GM21737 (cell line): ENCODE results near the gene GSS.

Experiments
- ATAC-seq: cut with Tn5 transposase; IDR thresholded peaks from one replicate; pipeline ENCODE4 v1.9.1; 2021; ENCODE audit warnings: mild to moderate bottlenecking, moderate library complexity; ENCODE audit not compliant: unreplicated experiment

Gene GSS

GRCh38 chr20:34949120-34949519 lies 6.5 kb downstream of the GSS start:
- no peak for ATAC-seq

- ATAC-seq = no peak
These were observed 7.6 kb downstream of the GSS start for GRCh38 chr20:34948030-34948429.

- no peak for ATAC-seq
These were observed 8.3 kb downstream of the GSS start for GRCh38 chr20:34947336-34947735.

GRCh38 chr20:34946661-34947060 lies 8.9 kb downstream of the GSS start:
- ATAC-seq = no peak

- no peak for ATAC-seq
These were observed 10.1 kb downstream of the GSS start for GRCh38 chr20:34945315-34946077.

- no peak for ATAC-seq
These were observed 11.6 kb downstream of the GSS start for GRCh38 chr20:34943808-34944567.

DNA sequence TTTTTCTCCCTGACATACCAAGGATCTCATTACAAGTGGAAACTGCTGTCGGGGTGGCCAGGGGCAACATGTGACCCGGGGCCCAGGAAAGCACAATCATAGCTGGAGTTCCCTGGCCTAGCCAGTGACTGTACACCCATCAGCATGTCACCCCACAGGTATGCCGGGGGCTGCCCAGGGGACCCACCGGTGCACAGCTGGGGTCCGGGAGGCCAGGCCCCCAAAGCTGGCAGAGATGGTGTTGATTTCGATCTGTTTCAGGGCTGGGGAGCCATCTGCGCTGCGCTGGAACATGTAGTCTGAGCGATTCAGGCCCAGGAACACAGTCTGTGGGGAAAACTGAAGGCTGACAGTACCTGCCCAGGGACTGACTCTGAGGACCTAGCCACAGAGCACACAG lies 13.3 kb downstream of the GSS start:
- no peak for ATAC-seq

DNA sequence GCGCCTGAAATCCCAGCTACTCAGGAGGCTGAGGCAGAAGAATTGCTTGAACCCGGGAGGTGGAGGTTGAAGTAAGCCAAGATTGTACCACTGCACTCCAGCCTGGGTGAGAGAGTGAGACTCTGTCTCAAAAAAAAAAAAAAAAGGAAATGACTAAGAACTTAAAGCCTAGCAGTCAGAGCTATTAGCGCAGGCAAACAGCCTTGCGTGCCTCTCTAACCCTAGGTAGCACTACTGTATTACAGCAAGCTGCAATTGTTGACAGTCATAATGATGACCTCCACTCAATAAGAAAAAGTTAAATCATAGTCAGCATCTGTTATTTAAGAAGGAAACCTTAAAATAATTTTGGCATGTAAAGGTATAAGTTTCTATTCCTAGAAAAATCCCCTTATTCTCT lies 14.4 kb downstream of the GSS start:
- no peak for ATAC-seq

GRCh38 chr20:34940081-34940481 lies 15.5 kb downstream of the GSS start:
- ATAC-seq = no peak

DNA sequence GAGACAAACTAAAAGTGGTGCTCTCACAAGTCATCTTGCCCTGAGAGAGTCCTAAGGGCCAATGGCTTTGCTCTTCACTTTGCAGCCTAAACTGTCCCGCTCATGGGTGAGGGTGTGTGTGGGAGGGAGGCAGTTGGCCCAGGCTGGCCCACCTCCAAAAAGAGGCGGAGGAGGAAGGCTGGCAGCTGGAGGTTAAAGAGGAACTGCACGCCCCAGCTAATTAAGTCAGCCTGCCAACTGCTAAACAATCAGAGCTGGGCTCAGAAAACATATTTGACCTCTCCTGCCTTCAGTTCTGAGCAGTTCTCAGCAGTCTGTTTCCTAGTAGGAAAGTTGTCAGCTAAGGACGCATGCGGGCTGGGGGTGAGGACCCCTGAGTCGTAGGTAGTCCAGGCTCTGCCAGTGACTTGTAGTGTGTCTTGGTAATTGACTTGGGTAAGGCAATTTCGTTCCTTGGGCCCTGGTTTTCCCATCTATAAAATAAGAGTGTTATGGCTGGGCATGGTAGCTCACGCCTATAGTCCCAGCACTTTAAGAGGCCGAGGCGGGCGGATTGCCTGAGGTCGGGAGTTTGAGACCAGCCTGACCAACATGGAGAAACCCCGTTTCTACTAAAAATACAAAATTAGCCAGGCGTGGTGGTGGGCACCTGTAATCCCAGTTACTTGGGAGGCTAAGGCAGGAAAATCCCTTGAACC lies 17.0 kb downstream of the GSS start:
- ATAC-seq = no peak

GRCh38 chr20:34931771-34932170 lies 23.8 kb downstream of the GSS start:
- ATAC-seq = no peak

DNA sequence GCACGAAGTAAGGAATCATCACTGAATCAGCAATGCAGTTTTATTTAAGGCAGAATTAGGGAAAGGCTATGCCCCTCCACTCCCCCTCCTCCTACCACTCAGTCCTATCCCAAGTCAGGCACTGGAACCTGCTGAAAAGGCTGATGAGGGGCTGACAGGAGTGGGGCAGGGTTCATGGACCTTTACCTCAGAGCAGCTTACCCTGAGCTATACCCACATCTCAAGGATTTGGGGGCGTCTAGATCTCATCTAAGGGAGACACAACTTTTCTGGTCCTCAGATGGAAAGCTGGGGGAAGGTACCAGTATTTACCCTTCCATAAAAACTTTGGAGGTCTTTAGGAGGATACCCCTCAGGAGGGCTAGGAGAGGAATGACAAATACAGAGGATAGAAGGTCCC lies 27.2 kb downstream of the GSS start:
- ATAC-seq = no peak

DNA sequence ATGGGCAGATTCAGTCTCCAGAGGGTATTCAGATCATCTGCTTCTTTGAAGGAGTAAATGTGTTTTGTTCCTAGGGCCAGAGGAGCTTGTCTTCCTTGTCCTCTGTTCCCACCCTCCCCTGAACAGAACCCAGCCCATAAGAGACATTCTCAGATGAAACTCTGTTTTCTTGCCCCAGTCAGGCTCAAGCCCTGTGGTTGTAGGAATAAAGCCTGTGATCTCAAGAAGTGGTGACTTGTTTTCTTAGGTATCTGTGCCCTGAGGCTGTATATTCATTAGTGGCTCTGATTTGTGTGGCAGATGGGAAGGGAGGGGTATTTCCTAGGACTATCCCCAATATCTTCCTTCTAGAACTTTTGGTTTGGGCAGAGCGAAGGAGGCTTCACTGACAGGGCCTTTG lies 27.9 kb downstream of the GSS start:
- no peak for ATAC-seq

- ATAC-seq = no peak
These were observed 29.0 kb downstream of the GSS start for GRCh38 chr20:34926581-34926980.

GRCh38 chr20:34925981-34926380 lies 29.6 kb downstream of the GSS start:
- ATAC-seq = no peak

DNA sequence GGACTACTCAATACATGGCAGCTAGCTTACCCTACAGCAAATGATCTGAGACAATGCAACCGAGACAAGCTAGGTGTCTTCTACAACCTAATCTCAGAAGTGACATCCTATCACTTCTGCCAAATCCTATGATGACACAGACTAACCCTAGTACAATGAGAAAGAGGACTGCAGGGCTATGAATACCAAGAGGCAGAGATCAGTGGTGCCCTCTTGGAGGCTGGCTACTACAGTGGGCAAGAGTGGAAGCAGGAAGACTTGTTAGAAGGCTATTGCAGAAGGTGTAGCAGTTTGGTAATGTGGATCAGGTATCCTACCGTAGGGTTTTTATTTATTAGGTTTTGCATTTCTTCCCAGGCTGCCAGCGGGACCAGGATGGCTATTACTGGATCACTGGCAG lies 30.3 kb downstream of the GSS start:
- no peak for ATAC-seq

- no peak for ATAC-seq
These were observed 32.2 kb downstream of the GSS start for GRCh38 chr20:34923414-34923813.

DNA sequence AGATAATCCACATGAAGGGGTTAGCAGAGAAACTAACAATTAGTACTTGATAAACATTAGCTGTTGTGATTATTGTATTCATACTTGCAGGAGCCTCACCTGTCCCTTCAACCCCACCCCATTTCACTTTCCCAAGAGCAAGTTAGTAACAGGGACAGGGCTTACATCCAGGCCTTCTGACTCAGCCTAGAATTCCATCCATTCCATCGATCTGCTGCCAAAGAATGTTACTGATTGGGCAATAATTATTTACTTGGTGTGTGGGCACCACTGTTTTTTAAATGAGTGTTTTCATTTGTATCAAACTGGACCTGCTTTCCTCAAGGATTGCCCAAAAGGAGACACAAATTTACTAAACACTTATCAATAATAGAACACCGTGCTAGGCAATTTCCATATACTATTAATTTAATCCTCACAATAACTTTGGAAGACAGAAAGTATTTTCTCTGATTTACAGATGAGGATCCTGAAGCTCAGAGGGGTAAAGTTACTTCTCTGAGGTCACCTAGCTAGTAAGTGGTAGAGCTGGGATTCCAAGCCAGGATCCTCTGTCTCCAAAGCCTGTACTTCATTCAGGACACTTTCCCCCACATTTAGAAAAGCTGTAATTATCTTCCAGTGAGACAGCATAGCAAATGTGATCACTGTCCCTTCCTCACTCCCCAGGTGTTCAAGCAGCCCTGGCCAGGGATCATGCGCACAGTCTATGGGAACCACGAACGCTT lies 32.8 kb downstream of the GSS start:
- no peak for ATAC-seq

- ATAC-seq = no peak
These were observed 34.2 kb downstream of the GSS start for GRCh38 chr20:34921436-34921835.

- no peak for ATAC-seq
These were observed 35.6 kb downstream of the GSS start for GRCh38 chr20:34920055-34920454.

DNA sequence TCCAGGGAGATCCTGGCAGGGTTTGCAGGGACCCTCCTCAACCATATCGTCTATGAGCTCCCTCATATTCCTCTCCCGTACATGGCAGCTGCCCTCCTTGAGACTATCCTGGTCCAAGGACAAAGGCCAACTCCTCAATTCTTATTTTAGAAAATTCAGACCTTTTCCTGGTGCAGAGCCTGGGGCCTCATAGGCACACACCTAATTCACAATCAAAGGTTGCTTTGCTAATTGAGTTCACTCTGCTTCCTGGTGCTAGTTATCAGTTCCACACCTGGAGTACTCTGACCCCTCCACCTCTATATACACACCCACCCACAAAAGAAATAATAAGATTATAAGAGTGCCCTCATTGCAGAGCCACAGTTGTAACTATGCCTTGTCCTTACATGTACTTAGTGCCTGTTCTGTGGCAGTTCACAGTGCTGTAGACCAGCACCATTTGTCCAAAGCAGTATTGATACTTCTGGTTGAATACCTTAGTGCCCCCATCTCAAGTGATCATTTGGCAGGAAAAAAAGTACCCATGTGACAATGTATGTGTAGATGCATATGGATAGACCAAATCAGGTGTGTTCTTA lies 38.7 kb downstream of the GSS start:
- ATAC-seq = no peak
